ENCODE measurements around the gene PLTP. TPM values are rescaled to one million over a fixed set of nuclear protein-coding genes. Genes with fewer than 3 reads are reported as not detected.

PLTP gene
- total RNA-seq, 1 experiment from 2014 or later = 42.6 TPM

DNA sequence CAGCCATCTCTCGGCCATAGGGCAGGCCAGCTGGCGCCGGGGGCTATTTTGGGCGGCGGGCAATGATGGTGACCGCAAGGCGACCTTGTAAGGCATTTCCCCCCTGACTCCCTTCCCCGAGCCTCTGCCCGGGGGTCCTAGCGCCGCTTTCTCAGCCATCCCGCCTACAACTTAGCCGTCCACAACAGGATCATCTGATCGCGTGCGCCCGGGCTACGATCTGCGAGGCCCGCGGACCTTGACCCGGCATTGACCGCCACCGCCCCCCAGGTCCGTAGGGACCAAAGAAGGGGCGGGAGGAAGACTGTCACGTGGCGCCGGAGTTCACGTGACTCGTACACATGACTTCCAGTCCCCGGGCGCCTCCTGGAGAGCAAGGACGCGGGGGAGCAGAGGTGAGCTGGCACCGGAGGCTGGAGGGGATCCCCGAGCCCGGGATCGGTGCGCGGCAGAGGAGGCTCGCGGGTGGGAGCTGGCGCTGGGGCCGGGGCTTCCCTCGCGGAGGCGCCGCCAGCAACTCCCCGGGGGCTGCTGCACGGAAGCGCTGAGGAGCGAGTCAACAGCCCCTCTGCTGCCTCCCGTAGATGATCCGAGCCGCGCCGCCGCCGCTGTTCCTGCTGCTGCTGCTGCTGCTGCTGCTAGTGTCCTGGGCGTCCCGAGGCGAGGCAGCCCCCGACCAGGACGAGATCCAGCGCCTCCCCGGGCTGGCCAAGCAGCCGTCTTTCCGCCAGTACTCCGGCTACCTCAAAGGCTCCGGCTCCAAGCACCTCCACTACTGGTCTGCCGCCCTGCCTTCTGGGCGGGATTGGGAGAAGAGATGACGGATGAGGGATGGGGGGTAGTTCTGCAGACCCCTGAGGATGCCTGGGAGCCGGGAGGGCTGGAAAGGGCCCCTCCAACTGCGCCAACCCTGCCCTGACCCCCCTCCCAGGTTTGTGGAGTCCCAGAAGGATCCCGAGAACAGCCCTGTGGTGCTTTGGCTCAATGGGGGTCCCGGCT is 20.7 kb downstream of the PLTP start, which contains the start of the genes CTSA and NEURL2:
Gene CTSA (plus strand): TSS at position 351 of the 999 bp plus-strand sequence. CDS start 234 bp downstream, at position 585.
Gene NEURL2 (minus strand): TSS at position 224 of the 999 bp plus-strand sequence. CDS start 217 bp downstream, at position 7.
- intact Hi-C loops (cut with micrococcal nuclease; ENCODE audit: unreplicated experiment) = loop anchor here (1.0 to 5.0 kb wide), 6 partner anchors 10 to 92 kb away; partner anchors contain the start of genes ACOT8, UBE2C, ZSWIM1 and ZSWIM3
- TSS peak; percentile 32 for BruUV-seq (replicated peaks)
- ChIA-PET POLR2A (interaction anchor here (0.5 to 3.2 kb wide), 7 partner anchors 10 to 58 kb away, joined by 3 to 53 read pairs (median 4); partner anchors contain the start of genes PCIF1, SNX21 and ZSWIM1), CTCF (interaction anchor here (0.8 to 4.3 kb wide), 17 partner anchors 10 to 120 kb away, joined by 3 to 49 read pairs (median 4); partner anchors contain the start of genes ACOT8, PCIF1, PLTP and ZSWIM1)
- Mint-ChIP-seq H3K9me3 (ENCODE audit: unreplicated experiment) (no peaks in the 10 kb centered on the region), H3K4me1 (ENCODE audit: low read depth, unreplicated experiment) (peaks cover 36% of the 10 kb centered on the region), H3K4me3 (ENCODE audit: unreplicated experiment) (peak within 1 kb of the TSS; percentile 95), H3K36me3 (ENCODE audit: insufficient read depth, unreplicated experiment) (peaks cover 62% of the 10 kb centered on the region), H3K27me3 (ENCODE audit: insufficient read depth, unreplicated experiment) (no peaks in the 10 kb centered on the region), H3K27ac (ENCODE audit: unreplicated experiment) (peak within 1 kb of the TSS; percentile 95)
- Histone ChIP-seq H3K4me3 (ENCODE audit: low read depth, low read length) (peak within 1 kb of the TSS; percentile 94), H3K4me1 (peaks cover 8% of the 10 kb centered on the region), H3K27me3 (replicated peaks; ENCODE audit: control insufficient read depth, insufficient read depth, low read length) (no peaks in the 10 kb centered on the region), H3K9me3 (no peaks in the 10 kb centered on the region), H3K36me3 (ENCODE audit: control insufficient read depth, insufficient read depth, low read length) (peaks cover 12% of the 10 kb centered on the region)
- peak; percentile 99 for DNase-seq
- TF ChIP-seq, protein P1, sequence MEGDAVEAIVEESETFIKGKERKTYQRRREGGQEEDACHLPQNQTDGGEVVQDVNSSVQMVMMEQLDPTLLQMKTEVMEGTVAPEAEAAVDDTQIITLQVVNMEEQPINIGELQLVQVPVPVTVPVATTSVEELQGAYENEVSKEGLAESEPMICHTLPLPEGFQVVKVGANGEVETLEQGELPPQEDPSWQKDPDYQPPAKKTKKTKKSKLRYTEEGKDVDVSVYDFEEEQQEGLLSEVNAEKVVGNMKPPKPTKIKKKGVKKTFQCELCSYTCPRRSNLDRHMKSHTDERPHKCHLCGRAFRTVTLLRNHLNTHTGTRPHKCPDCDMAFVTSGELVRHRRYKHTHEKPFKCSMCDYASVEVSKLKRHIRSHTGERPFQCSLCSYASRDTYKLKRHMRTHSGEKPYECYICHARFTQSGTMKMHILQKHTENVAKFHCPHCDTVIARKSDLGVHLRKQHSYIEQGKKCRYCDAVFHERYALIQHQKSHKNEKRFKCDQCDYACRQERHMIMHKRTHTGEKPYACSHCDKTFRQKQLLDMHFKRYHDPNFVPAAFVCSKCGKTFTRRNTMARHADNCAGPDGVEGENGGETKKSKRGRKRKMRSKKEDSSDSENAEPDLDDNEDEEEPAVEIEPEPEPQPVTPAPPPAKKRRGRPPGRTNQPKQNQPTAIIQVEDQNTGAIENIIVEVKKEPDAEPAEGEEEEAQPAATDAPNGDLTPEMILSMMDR (IDR thresholded peaks at IDR 0.05; ENCODE audit: insufficient read depth in 1 of 2, low read depth in 1 of 2, low read length in 1 of 2, severe bottlenecking in 1 of 2, unreplicated experiment in 1 of 2) = peak; percentile 10 to 34

DNA sequence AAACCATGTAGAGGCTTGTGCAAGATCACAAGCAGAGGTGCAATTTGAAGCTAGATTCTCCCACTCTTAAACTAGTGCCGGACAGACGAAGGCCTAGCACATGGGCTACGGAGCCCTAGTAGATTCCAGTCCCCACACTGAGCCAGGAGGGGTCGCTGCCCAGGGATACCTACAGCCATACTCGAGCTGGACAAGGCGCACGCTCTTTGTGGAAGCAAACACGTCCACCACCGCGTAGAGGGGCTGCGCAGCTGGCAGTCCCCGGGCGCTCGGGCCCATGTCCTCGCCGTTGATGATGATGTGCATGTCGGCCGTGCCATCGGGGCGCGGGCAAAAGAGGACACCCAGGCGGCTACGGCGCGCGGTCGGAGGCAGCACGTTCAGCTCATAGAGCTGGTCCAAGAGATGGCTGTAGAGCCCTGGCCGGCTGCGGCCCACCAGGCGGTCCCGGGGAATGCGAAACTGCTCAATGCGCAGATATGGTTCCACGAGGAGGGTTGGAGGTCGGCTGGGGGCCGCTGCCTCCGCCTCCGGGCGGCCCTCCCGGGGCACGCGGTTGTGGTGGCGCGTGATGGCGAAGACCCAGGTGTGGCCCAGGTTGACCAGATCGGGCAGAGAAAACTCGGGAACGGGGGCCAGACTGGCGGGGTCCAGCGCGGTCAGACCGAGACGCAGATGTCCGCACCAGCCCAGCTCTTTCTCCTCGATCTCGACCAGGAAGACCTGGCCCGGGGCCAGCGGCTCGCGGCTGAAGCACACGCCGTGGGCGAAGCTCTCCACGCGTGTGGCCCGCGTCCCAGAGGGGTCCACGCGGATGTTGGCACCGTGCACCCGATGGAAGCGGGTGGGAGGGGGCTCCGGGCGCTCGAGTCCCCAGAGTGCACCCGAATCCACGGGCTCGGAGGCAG is 21.6 kb downstream of the PLTP start:
- Histone ChIP-seq H3K9me3 (no peaks in the 10 kb centered on the region), H3K4me1 (peaks cover 8% of the 10 kb centered on the region), H3K36me3 (ENCODE audit: control insufficient read depth, insufficient read depth, low read length) (peaks cover 8% of the 10 kb centered on the region), H3K4me3 (ENCODE audit: low read depth, low read length) (peak overlapping the region; percentile 94), H3K27me3 (replicated peaks; ENCODE audit: control insufficient read depth, insufficient read depth, low read length) (no peaks in the 10 kb centered on the region)
- POLR2A ChIA-PET = interaction anchor here (0.6 to 3.2 kb wide), 7 partner anchors 9 to 59 kb away, joined by 3 to 53 read pairs (median 6); partner anchors contain the start of genes PCIF1, SNX21 and ZSWIM1
- CTCF ChIA-PET = interaction anchor here (0.5 to 4.3 kb wide), 34 partner anchors 9 to 403 kb away, joined by 3 to 49 read pairs (median 4); partner anchors contain the start of genes ACOT8, PCIF1, PLTP and UBE2C
- intact Hi-C loops (cut with micrococcal nuclease; ENCODE audit: unreplicated experiment) = loop anchor here (1.0 to 5.0 kb wide), 5 partner anchors 9 to 78 kb away; partner anchors contain the start of genes ACOT8, UBE2C, ZSWIM1 and ZSWIM3
- Mint-ChIP-seq H3K9me3 (ENCODE audit: unreplicated experiment) (no peaks in the 10 kb centered on the region), H3K36me3 (ENCODE audit: insufficient read depth, unreplicated experiment) (peaks cover 56% of the 10 kb centered on the region), H3K4me1 (ENCODE audit: low read depth, unreplicated experiment) (peaks cover 36% of the 10 kb centered on the region), H3K27ac (ENCODE audit: unreplicated experiment) (peak overlapping the region; percentile 95), H3K27me3 (ENCODE audit: insufficient read depth, unreplicated experiment) (no peaks in the 10 kb centered on the region), H3K4me3 (ENCODE audit: unreplicated experiment) (peak overlapping the region; percentile 95)
- TSS peak; percentile 56 for BruUV-seq (replicated peaks)
- DNase-seq = peak; percentile 94
- TF ChIP-seq, protein P1 (IDR thresholded peaks at IDR 0.05; ENCODE audit: insufficient read depth in 1 of 2, low read depth in 1 of 2, low read length in 1 of 2, severe bottlenecking in 1 of 2, unreplicated experiment in 1 of 2) = peak; percentile 95 to 96
